GM12878 (cell line): ENCODE data around the gene TIMM21. TPM values are rescaled to one million over a fixed set of nuclear protein-coding genes. Genes with fewer than 3 reads are reported as not detected.

Experiments
- ATAC-seq: fragments of 200-7000 bp; cut with Tn5 transposase; 3 replicates; pipeline ENCODE4 v1.9.1; 2020; ENCODE audit warnings: mild to moderate bottlenecking, moderate library complexity
- BruUV-seq: library from RNA; stranded (reverse); fragments of 400-500 nt; replicated peaks from 2 replicates; lab custom pipeline; 2021; lab: Mats Ljungman, UMichigan
- CTCF ChIA-PET: fragments of 300-600 bp; sonication (Branson Sonifier 250); formaldehyde crosslinking; extraction: SDS; loops from one replicate; lab custom pipeline; 2021; ENCODE audit warnings: inconsistent platforms; lab: Yijun Ruan, JAX
- POLR2A ChIA-PET: fragments of 350-600 bp; formaldehyde crosslinking; extraction: SDS; loops from one replicate; lab custom pipeline; 2021; ENCODE audit warnings: inconsistent platforms; lab: Charles Lee
- RAD21 ChIA-PET: fragments of 300-600 bp; sonication (Branson Sonifier 250); formaldehyde crosslinking; loops from one replicate; lab custom pipeline; 2023; ENCODE audit warnings: antibody characterized with exemption; ENCODE audit not compliant: unreplicated experiment; lab: Charles Lee
- SMC1A ChIA-PET: fragments of 300-600 bp; sonication (Branson Sonifier 250); formaldehyde crosslinking; loops from one replicate; lab custom pipeline; 2023; ENCODE audit not compliant: unreplicated experiment, uncharacterized antibody; lab: Charles Lee
- DNase-seq: peaks from one replicate; pipeline ENCODE4 v3.0.0-alpha.2; 2011; ENCODE audit warnings: low read depth, low spot score
- FAIRE-seq: peaks from 3 replicates; lab custom pipeline; 2011; peaks lifted over from hg19 to GRCh38; lab: Jason Lieb, UNC
- H2AFZ ChIP-seq: 2 replicates; pipeline ENCODE4 v1.6.0; 2011; ENCODE audit warnings: low read depth, low read length, control low read depth; ENCODE audit not compliant: control insufficient read depth
- H3K27ac ChIP-seq: 2 replicates; pipeline ENCODE4 v1.5.1; 2011; ENCODE audit warnings: control low read depth; ENCODE audit not compliant: control insufficient read depth, insufficient read depth
- H3K27me3 ChIP-seq, 2 experiments: replicated peaks in 1 of 2; 2 replicates each; pipeline versions ENCODE4 v1.6.0 to v1.6.1; 2011; ENCODE audit warnings: low read length in 1 of 2; ENCODE audit not compliant: control insufficient read depth in 2 of 2, insufficient read depth in 2 of 2
- H3K36me3 ChIP-seq, 2 experiments: 2 replicates each; pipeline ENCODE4 v1.5.1; 2011; ENCODE audit warnings: low read length in 1 of 2; ENCODE audit not compliant: control insufficient read depth in 2 of 2, insufficient read depth in 2 of 2
- H3K4me1 ChIP-seq: 2 replicates; pipeline ENCODE4 v1.6.1; 2011; ENCODE audit warnings: mild to moderate bottlenecking, low read length, moderate library complexity, mixed read lengths; ENCODE audit not compliant: control insufficient read depth, insufficient read depth
- H3K4me2 ChIP-seq: 2 replicates; pipeline ENCODE4 v1.6.0; 2011; ENCODE audit warnings: control low read depth; ENCODE audit not compliant: control insufficient read depth, insufficient read depth
- H3K4me3 ChIP-seq: fragments of 200-600 bp; sonication (generic); 2 replicates; pipeline ENCODE4 v1.5.1; 2016
- H3K79me2 ChIP-seq: 2 replicates; pipeline ENCODE4 v1.6.0; 2011; ENCODE audit warnings: low read length; ENCODE audit not compliant: control insufficient read depth, insufficient read depth
- H3K9ac ChIP-seq: 2 replicates; pipeline ENCODE4 v1.8.0; 2011; ENCODE audit warnings: low read length, control low read depth, mixed read lengths; ENCODE audit not compliant: control insufficient read depth, insufficient read depth
- H3K9me3 ChIP-seq: replicated peaks from 3 replicates; pipeline ENCODE4 v1.5.1; 2011; ENCODE audit warnings: mild to moderate bottlenecking, low read length; ENCODE audit not compliant: control insufficient read depth, insufficient read depth
- H4K20me1 ChIP-seq: 2 replicates; pipeline ENCODE4 v1.6.0; 2011; ENCODE audit not compliant: control insufficient read depth, insufficient read depth
- ATF2 ChIP-seq: IDR thresholded peaks from 2 replicates; pipeline ENCODE4 v1.6.1; 2012; ENCODE audit warnings: low read length, inconsistent platforms
- CHD4 ChIP-seq: fragments of 200-600 bp; sonication (generic); IDR thresholded peaks from 2 replicates; pipeline ENCODE4 v1.6.1; 2016; ENCODE audit warnings: mild to moderate bottlenecking
- ETV6 ChIP-seq, 2 experiments: fragments of 450-650 bp in 1 of 2; IDR thresholded peaks in 1 of 2; conservative IDR thresholded peaks in 1 of 2; 2 replicates each; pipeline ENCODE4 v1.6.1; 2014; ENCODE audit warnings: antibody characterized with exemption in 1 of 2, borderline replicate concordance in 1 of 2, low read depth in 1 of 2, mild to moderate bottlenecking in 1 of 2, moderate library complexity in 1 of 2
- EZH2 ChIP-seq: IDR thresholded peaks from 2 replicates; pipeline ENCODE4 v1.6.1; 2012; ENCODE audit warnings: low read depth, mild to moderate bottlenecking, control low read depth, inconsistent platforms, low read length, borderline replicate concordance; ENCODE audit not compliant: control insufficient read depth
- LARP7 ChIP-seq: fragments of 450-650 bp; IDR thresholded peaks from 2 replicates; pipeline ENCODE4 v1.6.1; 2017; ENCODE audit warnings: mild to moderate bottlenecking
- NFIC ChIP-seq: IDR thresholded peaks from 2 replicates; pipeline ENCODE4 v1.6.1; 2012; ENCODE audit warnings: low read depth, mild to moderate bottlenecking, inconsistent platforms, low read length, moderate library complexity
- NFXL1 ChIP-seq: fragments of 450-650 bp; IDR thresholded peaks from 2 replicates; pipeline ENCODE4 v1.6.1; 2017; ENCODE audit warnings: antibody characterized with exemption, mild to moderate bottlenecking, borderline replicate concordance
- RELA ChIP-seq: fragments of 450-650 bp; IDR thresholded peaks from 2 replicates; pipeline ENCODE4 v1.8.0; 2014; ENCODE audit warnings: borderline replicate concordance; ENCODE audit not compliant: partially characterized antibody
- RFX5 ChIP-seq: IDR thresholded peaks from 2 replicates; pipeline ENCODE4 v1.6.1; 2011; ENCODE audit warnings: low read depth, low read length, improper control_type of control experiment
- SUPT20H ChIP-seq: IDR thresholded peaks from 2 replicates; pipeline ENCODE4 v1.6.1; 2011; ENCODE audit warnings: low read depth, mild to moderate bottlenecking, low read length, moderate library complexity, borderline replicate concordance; ENCODE audit not compliant: control insufficient read depth
- TCF7 ChIP-seq: IDR thresholded peaks from 2 replicates; pipeline ENCODE4 v1.6.1; 2014; ENCODE audit warnings: antibody characterized with exemption, borderline replicate concordance
- WRNIP1 ChIP-seq: IDR thresholded peaks from 2 replicates; pipeline ENCODE4 v1.6.1; 2011; ENCODE audit warnings: low read depth, low read length, improper control_type of control experiment, borderline replicate concordance
- ZBED1 ChIP-seq: IDR thresholded peaks from 2 replicates; pipeline ENCODE4 v1.6.1; 2016; ENCODE audit warnings: borderline replicate concordance
- WGBS: methylation state at CpG from one replicate; pipeline ENCODE4 v1.1.6; 2016; ENCODE audit warnings: low lambda C conversion rate; ENCODE audit not compliant: insufficient replicate concordance, insufficient coverage; ENCODE audit errors: missing lambda C conversion rate; 5-methylcytosine and 5-hydroxymethylcytosine counted together
- in situ Hi-C: fragments of 300-500 bp; cut with MboI; formaldehyde crosslinking; loops from 9 replicates; pipeline ENCODE4 v1.14.3; 2018; ENCODE audit warnings: mixed read lengths
- intact Hi-C: fragments of 100-400 bp; cut with micrococcal nuclease; formaldehyde crosslinking; loops from one replicate; pipeline ENCODE4 v1.14.2; 2022; ENCODE audit not compliant: unreplicated experiment
- polyA plus RNA-seq, 11 experiments: library from polyadenylated mRNA; depleted of rRNA in 4 of 11; unstranded in 6 of 11; stranded (reverse) in 5 of 11; fragments of >200 nt; fragmentation: Nextera tagmentation in 4 of 11; fragmentation: Illumina TruSeq in 1 of 11; extraction: Ambion mirVana in 4 of 11; extraction: Trizol in 1 of 11; gene quantifications; 1 replicate in 1 of 11; 2 replicates in 10 of 11; pipeline versions ENCODE4 v1.2.1 to v1.2.3, GENCODE V29; 2011 to 2016; ENCODE audit warnings: inconsistent platforms in 2 of 11, missing spikeins in 2 of 11, low read depth in 1 of 11
- total RNA-seq, 4 experiments: library from RNA; depleted of rRNA in 3 of 4; stranded (reverse); fragments of >200 nt in 3 of 4; fragmentation: Illumina TruSeq in 1 of 4; extraction: Trizol in 1 of 4; gene quantifications; 2 replicates each; pipeline versions ENCODE4 v1.2.1 to v1.2.3, GENCODE V29; 2013 to 2021

The TIMM21 gene
- total and polyA plus RNA-seq, 10 of the 15 experiments (the other 5 are each of a cell fraction or from before 2014, with no cell fraction given), result 39.5 to 203 (median 83.4) TPM

DNA sequence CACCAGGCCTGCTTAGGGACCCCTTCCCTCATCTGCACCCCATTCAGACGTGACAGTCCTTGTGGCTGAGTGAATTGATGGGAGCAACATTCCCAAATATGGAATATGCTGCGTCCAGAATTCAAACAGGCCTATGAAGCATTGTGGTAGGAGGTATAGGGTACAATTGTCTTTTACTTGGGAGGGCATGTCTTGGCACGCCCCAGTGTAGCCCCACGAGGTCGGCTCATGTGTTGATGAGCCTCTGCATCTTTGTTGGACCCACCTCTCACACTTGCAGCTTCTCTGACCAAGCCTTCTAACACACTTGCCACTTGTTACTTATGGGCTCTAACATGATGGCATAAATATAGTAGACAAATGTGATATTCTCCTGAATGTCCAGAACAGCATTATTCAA is 1.6 kb downstream of the TIMM21 start:
- Histone ChIP-seq H3K4me2 (peak overlapping the region; percentile 70), H3K79me2 (peaks cover 55% of the 10 kb centered on the region), H4K20me1 (no peaks in the 10 kb centered on the region), H3K4me1 (peaks cover 6% of the 10 kb centered on the region; the same call in 1 of the 2 replicates), H3K27ac (peak overlapping the region; percentile 42), H3K9ac (peak overlapping the region; percentile 49; the same call in 1 of the 2 replicates), H3K4me3 (peak overlapping the region; percentile 92), H3K27me3 (no peaks in the 10 kb centered on the region), H2AFZ (no peak overlapping the region), H3K36me3 (no peaks in the 10 kb centered on the region; a peak in 1 of 4 replicates), H3K9me3 (no peaks in the 10 kb centered on the region)
- CTCF ChIA-PET, result interaction anchor here (1.0 kb wide), 1 partner anchor 48 kb away, joined by 4 read pairs; no protein-coding TSS in a partner anchor
- FAIRE-seq (no peak), DNase-seq (no peak), ATAC-seq (no peak)
- POLR2A ChIA-PET, result no interaction called here
- BruUV-seq, result no TSS peak
- RAD21 ChIA-PET, result interaction anchor here (1.8 kb wide), 1 partner anchor 344 kb away, joined by 4 read pairs; no protein-coding TSS in a partner anchor
- TF ChIP-seq LARP7, result no peak
- no peak for TF ChIP-seq NFIC
- TF ChIP-seq EZH2, result no peak
- TF ChIP-seq RFX5, result no peak
- no peak for TF ChIP-seq NFXL1
- no peak for TF ChIP-seq WRNIP1
- TF ChIP-seq SUPT20H, result no peak
- no peak for TF ChIP-seq ATF2
- TF ChIP-seq TCF7, result no peak
- no peak for TF ChIP-seq ZBED1
- no peak for TF ChIP-seq ETV6 (conservative IDR thresholded peaks at IDR 0.05 in 1 of 2, IDR thresholded peaks at IDR 0.05 in 1 of 2; ENCODE audit: borderline replicate concordance in 1 of 2, low read depth in 1 of 2)
- no peak for TF ChIP-seq RELA
- no peak for TF ChIP-seq CHD4
- 48% methylated on average over 5 of the region's 5 CpGs for WGBS
- SMC1A ChIA-PET, result interaction anchor here (2.0 kb wide), 1 partner anchor 11 kb away, joined by 5 read pairs; no protein-coding TSS in a partner anchor
- intact Hi-C loops, result loop anchor here (5.0 kb wide), 2 partner anchors 347 to 1057 kb away; partner anchors contain the start of genes CNDP2 and PTGR3
- in situ Hi-C loops, result no loop called here
